CD4-positive, alpha-beta T cell treated with Interleukin-4 for 4 hours (primary cell): Measurements from ENCODE around the gene KCNAB3.

Source experiments
- DNase-seq: peaks from one replicate; pipeline ENCODE4 v3.0.0-alpha.2; 2020

KCNAB3 gene

DNA sequence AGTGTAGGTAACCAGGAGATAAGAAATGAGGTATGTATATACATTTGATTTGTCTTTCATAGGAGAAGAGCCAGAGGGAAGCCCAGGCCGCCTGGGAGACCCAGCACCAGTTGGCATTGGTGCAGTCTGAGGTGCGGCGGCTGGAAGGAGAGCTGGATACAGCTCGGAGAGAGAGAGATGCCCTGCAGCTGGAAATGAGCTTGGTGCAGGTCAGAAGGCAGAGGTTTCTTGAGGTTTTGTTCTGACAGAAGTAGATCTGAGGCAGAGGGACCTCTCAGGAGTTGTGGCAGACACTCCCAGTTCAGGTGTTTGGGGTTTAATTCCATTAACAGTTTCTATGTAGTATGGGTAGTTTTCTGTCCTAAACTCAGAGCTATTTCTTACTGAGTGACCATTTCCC, 10.4 kb upstream of the KCNAB3 start:
- no peak for DNase-seq

DNA sequence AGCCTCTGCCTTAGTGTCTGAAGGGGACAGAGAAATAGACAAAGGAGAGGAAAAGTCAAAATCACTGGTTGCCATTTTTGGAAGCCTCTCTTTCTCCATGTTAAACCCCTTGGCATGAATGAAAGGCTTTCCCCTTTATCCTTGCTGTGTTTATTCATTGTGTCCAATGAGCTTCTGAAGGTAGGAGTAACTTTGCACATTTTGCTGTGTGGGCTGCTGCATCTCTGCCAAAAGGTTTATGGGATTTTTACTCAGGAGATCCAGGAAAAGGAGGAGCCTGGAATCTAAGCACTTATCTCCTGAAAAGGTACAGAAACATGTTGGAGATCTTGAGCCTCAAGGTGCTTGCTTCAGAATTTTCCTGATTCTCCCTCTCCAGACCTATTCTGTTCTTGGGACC, 6.2 kb upstream of the KCNAB3 start:
- no peak for DNase-seq

DNA sequence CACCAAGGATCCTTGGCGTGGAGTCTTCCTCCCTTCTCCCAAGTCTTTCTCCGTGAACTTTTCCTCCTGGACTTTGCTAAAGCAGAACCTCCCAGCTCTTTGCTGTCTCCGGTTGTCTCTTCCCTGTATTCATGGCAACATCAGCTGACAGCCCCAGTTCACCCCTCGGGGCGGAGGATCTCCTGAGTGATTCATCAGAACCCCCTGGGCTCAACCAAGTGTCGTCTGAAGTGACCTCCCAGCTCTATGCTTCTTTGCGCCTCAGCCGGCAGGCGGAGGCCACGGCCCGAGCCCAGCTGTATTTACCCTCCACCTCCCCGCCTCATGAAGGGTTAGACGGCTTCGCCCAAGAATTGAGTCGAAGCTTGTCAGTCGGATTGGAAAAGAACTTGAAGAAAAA, 3.3 kb upstream of the KCNAB3 start:
- peak; percentile 24 for DNase-seq

DNA sequence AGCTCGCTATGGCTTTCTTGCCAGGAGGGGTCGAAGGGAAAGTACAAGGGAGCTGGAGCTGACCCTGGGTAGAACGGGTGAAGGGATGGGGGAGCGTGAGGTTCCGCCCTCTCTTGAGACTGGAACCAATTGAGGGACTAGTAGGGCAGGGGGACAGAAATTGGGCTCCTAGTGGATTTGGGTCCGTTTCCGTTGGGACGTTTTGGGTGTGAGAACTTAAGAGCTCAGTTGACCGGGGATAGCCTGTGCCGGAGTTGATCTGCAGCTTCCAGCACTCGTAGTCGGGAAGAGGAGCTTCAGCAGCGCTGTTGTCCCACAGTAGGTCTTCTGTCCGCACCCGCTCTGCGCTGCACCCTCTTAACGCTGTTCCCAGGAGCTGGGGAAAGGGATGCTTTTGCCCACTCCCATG, 2.8 kb upstream of the KCNAB3 start:
- DNase-seq = peak; percentile 9

DNA sequence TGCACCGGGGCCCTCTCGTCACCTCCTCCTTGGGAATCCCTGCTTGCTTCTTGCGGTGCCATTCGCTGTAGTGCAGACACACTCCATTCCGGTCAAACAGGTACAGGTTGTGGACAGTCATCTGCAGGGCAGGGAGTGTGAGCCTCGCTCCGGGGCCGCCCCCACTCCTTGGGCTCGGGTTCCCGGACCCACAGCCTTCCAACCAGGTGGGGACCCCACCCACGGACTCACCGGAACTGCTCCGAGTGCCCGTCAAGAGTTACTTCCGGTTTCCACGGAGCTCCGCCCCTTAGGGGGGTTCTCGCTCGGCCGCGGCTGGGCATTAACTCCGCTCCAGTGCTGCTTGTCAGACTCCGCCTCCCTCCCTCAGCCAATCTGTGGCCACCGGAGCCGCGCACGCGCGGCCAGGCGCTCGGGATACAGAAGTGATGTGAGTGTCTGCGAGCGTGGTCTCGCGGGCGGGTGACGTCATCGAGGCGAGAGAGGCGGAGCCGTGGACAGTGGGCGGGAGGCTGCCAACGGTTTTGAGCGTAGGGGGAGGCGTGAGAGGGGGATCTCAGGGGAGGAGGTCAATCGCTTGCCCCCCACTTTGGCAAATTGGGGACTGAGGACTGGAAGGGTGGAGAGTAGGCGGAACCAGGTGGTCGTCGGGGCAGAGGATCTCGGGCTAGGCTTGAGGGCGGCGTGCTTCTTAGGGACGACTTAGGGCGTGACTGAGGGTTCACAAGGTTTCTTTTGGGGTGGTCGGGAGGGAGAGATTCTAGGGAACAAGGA, 2.2 kb upstream of the KCNAB3 start, which contains the start of the genes CNTROB and TRAPPC1:
Gene CNTROB (plus strand): TSS at position 498 of the 774 bp plus-strand sequence. CDS start 874 bp downstream, outside the sequence.
Gene TRAPPC1 (minus strand): TSS at position 238 of the 774 bp plus-strand sequence. CDS start 117 bp downstream, at position 121.
- DNase-seq = peak; percentile 100

DNA sequence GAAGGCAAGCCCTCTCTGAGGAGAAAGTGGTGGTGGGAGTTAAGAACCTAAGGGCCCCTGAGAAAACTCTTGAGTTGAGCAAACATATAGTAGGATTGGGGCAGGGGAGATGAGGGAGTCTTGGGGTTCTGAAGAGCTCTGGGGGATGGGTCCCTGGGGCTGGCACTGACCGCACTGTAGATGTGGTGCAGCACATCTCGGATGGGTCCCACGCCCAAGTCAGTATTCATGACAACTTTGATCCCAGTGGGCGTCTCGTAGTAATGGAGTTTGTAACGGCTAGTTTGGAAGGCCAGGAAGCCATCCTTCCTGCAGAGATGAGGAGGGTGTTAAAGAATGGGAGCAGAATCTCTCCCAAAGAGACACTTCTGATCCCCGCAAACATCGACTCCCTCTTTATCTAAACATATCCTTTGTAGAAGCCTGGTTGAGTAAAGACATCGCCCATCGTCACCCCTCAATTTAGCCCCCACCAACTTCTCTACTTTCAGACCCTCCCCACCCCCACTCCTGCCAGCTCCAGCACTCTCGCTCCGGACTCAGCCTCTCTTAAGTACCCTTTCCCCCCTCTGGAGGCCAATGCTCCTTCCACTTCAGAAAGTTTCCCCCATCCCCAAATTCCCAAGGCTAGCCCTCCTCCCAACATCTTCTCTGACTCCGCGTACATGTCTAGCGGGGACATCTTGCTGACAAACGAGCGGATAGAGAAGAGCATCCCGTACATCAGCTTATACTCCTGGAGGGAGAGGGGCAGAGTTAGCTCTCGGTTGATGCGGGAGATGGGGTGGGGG, 1.4 kb upstream of the KCNAB3 start:
- DNase-seq = no peak

DNA sequence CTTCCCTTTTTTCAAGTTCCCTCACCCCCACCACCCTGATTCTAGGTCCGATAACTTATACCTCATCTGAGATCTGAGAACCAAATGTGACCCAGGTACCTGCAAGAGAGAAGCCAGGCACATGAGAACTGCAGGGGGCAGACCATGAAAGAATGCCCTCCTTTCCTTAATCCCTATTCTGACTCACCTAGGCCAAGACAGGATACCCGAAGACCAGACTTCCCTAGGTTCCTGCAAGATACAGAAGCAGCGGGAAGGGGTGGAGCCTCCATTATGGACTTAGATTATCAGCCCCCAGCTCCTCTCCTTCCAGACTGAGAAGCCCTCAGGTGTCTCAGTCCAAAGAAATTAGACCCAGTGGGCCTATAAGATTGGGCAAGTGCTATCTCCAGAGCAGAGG, 2.1 kb downstream of the KCNAB3 start:
- no peak for DNase-seq

DNA sequence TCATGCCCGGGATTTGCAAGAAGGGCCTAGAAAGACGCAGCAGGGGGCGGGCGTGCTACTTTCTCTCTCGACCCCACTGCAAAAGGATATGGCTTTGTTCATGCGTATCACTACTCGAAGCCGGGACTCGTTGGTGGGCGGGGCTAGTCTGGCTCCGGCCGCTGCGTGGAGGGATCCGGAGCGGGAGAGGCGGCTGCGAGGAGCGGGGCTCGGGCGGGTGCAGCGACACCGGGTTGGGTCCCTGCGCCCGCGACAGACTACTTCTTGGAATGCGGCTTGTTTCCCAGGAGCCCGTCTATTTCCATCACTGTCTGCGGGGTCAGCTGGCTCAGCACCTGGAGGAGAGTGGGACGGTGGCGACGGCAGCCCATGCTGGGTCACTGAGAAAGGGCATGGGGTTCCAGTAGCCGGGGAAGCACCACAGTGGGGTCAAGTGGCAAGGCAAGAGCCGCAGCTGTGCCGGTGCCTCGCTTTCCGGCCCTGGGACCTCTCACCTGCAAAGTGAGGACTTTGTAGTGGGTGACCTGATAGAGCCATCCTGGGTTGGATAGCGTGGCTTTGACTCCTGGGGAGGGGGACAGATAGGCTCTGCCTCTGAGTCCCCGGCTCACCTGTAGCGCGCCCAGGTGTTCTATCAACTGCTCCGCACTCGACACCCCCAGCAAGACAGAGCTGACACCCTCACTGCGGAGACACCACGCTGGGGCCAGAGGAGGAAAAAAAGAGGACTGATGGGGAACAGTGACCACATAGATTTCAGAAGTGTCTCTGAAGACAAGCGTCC, 6.6 kb downstream of the KCNAB3 start:
- peak; percentile 86 for DNase-seq

DNA sequence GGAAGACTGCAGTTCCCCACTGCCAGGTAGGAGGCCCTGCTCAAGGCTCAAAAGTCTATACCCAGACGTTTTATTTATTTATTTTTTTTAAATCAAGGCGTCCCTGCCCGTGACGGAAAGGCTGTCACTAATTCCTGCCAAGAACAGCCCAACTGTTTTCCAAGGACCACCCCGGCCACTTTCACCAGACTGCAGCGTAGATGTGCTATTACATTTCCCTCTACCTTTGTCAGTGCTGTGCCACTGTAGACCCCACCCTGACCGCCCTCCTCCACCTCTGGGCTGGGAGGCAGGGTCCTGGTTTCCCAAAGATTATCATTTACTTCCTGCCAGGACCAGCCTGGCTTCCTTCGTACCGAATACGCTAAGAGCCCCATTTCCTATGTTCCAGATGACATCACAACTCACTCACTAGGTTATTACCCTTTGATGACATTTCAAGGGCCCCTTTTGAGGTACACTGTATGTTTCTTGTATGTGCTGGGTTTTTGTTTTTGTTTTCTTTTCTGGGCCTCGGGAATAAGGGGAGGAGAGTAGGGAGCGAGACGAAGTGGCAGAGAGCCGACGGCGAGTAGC, 7.3 kb downstream of the KCNAB3 start:
- no peak for DNase-seq

DNA sequence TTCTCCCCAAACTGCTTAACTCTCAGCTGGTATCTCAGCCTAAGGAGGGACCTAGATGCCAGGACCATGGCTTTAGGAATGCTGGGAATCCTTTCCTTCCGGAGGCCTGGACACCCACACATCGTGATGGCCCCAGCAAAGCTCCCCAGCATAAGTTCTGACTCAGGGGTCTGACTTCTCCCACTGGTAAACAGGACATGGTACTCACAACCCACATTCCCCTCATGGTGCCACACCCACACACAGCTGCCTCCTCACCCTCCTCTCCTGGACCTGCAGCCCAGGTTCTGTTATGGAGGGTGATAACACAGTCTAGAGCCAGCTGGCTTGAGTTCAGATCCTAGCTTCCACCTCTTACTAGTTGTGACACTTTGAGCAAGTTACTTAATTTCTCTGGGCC, 12.8 kb downstream of the KCNAB3 start:
- DNase-seq = no peak

DNA sequence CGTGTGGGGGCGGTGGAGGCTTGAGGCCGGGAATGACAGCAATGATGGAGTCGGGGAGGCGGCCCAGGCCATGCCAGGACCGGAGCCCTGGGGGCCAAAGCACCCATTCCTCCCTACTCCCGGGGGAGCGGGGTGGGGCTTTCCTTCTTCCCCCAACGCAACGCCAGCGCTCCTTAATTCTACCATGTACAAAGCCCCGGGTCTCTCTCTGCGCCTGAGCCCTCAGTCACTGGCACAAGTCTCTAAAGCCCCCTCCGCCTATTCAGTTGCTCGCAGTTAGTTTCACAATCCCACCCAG, 13.3 kb downstream of the KCNAB3 start:
- no peak for DNase-seq

DNA sequence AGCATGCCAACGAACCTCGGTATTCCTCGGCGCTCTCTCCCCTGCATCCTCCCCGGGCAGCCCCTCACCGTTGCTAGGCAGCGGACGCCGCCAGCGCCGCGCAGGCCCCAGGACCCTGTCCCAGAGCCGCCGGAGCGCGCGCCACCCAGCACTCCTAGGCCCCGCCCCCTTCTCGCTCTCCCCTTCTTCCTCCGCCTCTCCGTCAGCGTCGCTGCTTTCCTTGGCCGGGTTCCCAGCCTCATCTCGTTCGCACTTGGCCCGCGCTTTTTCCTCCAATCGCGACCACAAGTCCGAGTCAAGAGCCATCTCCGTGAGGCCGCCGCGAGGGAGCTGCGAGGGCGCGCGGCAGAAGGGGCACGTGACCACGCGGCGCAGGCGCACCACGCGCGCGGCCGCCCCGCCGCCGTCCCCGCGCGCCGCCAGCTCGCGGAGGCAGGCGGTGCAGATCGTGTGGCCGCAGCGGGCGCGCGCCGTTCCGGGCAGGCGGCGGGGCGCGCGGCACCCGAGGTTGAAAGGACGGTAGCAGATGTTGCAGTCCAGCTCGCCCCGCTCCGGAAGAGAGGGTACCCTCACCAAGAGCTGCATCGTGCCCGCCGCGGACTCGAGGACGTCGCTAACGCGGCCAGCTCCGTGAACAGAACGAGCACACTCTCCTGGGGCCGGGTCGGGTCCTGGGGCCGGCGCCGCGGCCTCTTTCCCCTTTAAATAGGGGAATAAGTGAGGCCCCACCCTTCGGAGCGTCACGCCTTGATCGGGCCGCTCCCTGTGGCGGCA, 13.9 kb downstream of the KCNAB3 start, which contains the start of gene RNF227:
Gene RNF227 (minus strand): TSS at position 679 of the 774 bp plus-strand sequence. CDS start 94 bp downstream, at position 585.
- DNase-seq = peak; percentile 86

DNA sequence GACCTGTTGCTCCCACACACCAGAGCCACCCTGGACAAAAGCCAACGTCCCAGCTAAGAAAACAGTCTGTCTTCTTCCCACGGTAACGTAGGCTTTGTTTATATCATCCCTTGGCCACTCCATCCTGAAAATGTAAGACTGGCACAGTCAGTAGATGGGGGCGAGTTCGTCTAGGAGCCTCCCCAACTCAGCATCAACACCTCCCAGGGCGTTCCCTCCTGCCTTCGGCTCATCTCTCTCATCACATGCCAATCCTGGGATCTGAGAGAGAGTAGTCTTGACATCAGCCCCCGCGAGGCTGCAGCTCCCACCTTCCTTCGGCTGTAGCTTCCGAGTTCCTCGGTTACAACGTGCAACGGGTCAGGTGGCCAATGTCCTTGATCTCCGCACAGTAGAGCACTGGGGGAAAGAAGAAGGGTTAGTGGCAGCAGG, 14.5 kb downstream of the KCNAB3 start:
- DNase-seq = no peak

DNA sequence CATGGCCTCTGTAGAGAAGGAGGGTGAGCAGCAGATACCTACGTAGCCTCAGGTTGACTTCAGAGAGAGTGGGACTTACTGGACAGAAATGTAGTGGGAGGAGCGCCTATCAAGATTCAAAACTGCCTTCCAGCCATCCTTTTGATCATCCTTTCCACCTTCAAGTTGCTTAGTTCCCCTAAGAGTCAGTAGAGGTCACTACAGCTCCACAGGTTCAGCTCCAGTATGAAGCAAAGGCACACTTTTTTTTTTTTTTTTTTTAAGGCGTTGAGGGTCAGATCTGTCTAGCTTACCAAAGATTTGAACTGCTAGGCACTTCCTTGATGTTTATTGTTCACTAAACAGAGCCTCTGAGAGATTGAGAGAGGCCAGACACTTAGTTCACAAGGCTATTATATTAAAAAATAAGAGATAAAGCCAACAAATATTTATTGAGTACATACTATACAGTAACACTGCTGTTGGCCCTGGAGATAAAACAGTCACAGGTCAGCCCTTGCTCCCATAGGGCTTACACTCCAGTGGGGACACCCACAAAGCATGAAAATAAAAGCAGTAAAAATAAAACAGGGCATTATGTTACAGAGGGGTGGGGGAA, 16.6 kb downstream of the KCNAB3 start:
- DNase-seq = peak; percentile 82

DNA sequence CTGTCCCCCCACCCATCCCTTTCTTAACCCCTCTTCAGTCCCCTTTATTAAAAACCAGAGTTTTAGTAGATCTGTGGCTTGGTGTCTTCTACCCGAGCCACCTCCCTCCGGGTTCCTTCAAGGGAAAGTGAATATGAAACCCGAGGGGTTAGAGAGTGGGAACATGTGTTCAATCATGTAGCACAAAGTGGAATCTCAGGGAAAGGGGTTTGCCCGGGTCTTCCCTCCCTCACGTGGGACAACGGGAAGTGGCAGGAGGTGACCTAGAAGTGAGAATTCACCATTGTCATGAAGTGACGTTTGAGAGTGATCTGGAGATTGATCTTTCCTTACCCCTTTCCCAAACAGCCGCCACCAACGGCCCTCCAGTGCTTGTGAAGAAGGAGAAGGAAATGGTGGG, 18.5 kb downstream of the KCNAB3 start:
- DNase-seq = no peak

DNA sequence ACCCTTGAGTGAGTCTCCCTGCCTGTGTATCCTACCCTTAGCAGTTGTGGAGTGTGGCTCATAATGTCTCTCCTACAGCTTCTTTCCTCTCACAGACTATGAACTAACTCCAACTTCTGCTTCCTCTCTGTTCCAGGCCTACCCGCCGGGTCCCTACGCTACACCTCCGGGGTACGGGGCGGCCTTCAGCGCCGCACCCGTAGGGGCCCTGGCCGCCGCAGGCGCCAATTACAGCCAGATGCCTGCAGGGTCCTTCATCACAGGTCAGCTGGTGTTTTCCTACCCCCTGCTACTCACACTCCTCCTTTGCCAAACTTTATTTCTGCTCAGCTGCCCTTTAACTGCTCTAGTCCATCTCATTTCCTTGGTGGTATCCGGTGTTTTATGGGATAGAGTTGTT, 18.9 kb downstream of the KCNAB3 start:
- DNase-seq = no peak

DNA sequence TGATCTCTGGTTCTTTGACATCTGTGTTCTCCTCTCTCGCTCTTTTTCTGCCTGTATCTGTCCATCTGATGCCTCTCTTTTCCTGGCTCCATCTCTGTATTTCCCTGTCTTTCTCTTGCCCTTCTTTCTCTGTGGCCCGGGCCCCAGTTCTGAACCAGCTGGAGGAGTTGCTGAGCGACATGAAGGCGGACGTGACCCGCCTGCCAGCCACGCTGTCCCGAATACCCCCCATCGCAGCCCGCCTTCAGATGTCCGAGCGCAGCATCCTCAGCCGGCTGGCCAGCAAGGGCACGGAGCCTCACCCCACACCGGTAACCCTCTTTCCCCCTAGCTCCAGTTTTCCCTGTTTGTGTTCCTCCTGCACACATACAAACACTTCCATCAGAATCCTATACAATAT, 19.4 kb downstream of the KCNAB3 start:
- no peak for DNase-seq

DNA sequence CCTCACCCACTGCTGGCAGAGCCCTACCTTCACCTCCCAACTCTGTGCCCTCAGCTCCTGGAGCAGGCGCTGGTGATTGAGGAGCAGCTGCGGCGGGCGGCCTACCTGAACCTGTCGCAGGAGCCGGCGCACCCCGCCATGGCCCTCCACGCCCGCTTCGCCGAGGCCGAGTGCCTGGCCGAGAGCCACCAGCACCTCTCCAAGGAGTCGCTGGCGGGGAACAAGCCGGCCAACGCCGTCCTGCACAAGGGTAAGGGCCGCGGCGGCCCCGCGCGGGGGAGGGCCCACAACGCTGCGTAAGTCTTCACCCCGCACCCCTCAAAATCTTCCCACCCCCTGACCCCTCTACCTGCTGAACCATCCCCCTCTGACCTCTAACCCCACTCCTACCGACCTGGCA, 20.6 kb downstream of the KCNAB3 start:
- DNase-seq = no peak

DNA sequence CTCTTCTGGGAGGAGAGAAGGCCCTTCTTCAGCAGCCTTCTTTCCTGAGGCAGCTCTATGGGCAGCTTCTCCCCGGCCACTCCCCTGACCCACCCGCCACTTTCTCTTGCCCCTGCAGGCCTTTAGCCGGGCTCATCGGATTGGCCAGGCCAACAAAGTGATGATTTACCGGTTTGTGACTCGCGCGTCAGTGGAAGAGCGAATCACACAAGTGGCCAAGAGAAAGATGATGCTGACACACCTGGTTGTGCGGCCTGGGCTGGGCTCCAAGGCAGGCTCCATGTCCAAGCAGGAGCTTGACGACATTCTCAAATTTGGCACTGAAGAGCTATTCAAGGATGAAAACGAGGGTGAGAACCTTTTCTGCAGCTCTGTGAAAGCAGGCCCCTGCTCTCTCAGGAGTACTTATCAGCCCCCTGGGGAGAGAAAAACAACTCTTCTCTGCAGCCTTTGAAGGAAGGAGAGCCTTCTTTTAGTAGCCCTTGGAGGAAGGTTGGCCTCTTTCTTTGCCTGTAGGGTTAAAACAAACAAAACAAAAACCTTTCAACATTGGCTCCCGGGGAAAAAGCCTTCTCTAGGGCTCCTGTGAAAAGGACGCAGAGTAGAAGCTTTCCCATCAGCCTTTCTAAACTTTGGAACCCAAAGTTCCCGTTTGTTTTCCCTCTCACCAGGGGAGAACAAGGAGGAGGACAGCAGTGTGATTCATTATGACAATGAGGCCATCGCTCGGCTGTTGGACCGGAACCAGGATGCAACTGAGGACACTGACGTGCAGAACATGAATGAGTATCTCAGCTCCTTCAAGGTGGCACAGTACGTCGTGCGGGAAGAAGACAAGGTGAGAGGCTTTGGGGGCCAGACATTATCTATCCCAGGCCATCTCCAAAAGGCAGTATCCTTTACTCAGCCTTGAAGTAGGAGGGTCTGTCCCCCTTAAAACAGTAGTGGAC, 26.2 kb downstream of the KCNAB3 start:
- DNase-seq = no peak

DNA sequence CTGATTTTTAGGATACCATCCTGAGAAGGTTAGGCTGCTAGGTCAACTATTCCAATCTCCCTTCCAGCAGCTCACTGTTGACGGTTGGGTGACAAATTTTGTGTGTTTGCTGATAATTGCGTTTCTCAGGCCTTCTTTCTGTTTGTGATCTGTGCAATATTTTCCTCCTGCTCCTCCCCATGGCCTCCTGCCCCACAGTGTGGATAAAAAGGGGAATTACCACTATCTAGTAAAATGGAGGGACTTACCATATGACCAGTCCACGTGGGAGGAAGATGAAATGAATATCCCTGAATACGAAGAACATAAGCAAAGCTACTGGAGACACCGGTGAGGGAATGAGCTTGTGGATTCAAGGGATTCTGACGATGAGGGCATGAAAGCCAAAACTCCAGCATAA, 31.9 kb downstream of the KCNAB3 start:
- DNase-seq = peak; percentile 32

DNA sequence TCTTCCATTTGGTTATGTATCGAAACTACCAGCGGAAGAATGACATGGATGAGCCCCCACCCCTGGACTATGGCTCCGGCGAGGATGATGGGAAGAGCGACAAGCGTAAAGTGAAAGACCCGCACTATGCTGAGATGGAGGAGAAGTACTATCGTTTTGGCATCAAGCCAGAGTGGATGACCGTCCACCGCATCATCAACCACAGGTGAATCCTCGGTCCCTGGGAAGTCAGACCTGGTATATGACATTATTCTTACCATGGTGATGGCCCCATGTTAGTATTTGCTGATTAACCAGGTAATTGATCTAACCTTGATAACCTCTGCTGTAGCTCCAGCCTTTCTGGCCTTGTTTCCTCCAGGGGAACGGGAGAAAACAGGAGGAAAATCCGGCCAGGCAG, 32.6 kb downstream of the KCNAB3 start:
- DNase-seq = no peak
